AG09319 (cell line): ENCODE results near the gene CES2.

Source experiments
- DNase-seq: peaks from one replicate; pipeline ENCODE4 v3.0.0-alpha.2; 2010; ENCODE audit warnings: low read depth; ENCODE audit errors: extremely low read depth
- CTCF ChIP-seq: IDR thresholded peaks from 2 replicates; pipeline ENCODE4 v1.5.1; 2011; ENCODE audit warnings: low read depth, mild to moderate bottlenecking, inconsistent platforms, low read length, moderate library complexity

The CES2 gene

GRCh38 chr16:66908762-66909559, 26.4 kb upstream of the CES2 start:
- TF ChIP-seq CTCF = no peak
- no peak for DNase-seq

- TF ChIP-seq CTCF = no peak
- no peak for DNase-seq
Measured at GRCh38 chr16:66910175-66910940, 25.0 kb upstream of the CES2 start.

GRCh38 chr16:66911112-66911511, 24.2 kb upstream of the CES2 start:
- TF ChIP-seq CTCF = no peak
- no peak for DNase-seq

- DNase-seq = no peak
Measured at GRCh38 chr16:66911801-66912200, 23.5 kb upstream of the CES2 start.

GRCh38 chr16:66913081-66913480, 22.2 kb upstream of the CES2 start:
- DNase-seq = no peak
- TF ChIP-seq CTCF = no peak

More at GRCh38 chr16:66911801-66912200, 23.5 kb upstream of the CES2 start:
- TF ChIP-seq CTCF = no peak

- DNase-seq = no peak
- no peak for TF ChIP-seq CTCF
Measured at GRCh38 chr16:66913711-66914110, 21.6 kb upstream of the CES2 start.

GRCh38 chr16:66914541-66914940, 20.8 kb upstream of the CES2 start:
- DNase-seq = no peak
- no peak for TF ChIP-seq CTCF
